ENCODE measurements around the gene TMEM138.

TMEM138 gene

GRCh38 chr11:61345954-61346843 lies 16.0 kb upstream of the TMEM138 start:
- H3K79me2 ChIP-seq (ENCODE audit: low read length), result no peaks in the 10 kb centered on the region
- no peaks in the 10 kb centered on the region for H3K9me2 ChIP-seq (replicated peaks; ENCODE audit: insufficient read depth, low read length)
- no peaks in the 10 kb centered on the region for H3K27me3 ChIP-seq (replicated peaks; ENCODE audit: insufficient read depth, low read length)
- H3F3A ChIP-seq (ENCODE audit: insufficient read depth, low read length), result no peaks in the 10 kb centered on the region
- DNase-seq, result no peak
- H3K4me1 ChIP-seq (ENCODE audit: low read length), result no peaks in the 10 kb centered on the region
- H3K36me3 ChIP-seq (replicated peaks; ENCODE audit: insufficient read depth, low read length), result no peaks in the 10 kb centered on the region
- H3K9me3 ChIP-seq (replicated peaks; ENCODE audit: insufficient read depth, low read length), result no peaks in the 10 kb centered on the region
- no peak overlapping the region for H3K27ac ChIP-seq (ENCODE audit: low read length)
- H3K4me2 ChIP-seq (ENCODE audit: low read depth, low read length), result no peak overlapping the region
- H3K4me3 ChIP-seq (ENCODE audit: low read length), result no peak overlapping the region
- no peak overlapping the region for H3K9ac ChIP-seq (ENCODE audit: low read length)
- no peaks in the 10 kb centered on the region for H4K20me1 ChIP-seq (ENCODE audit: insufficient read depth, low read length)
- H2AFZ ChIP-seq (ENCODE audit: low read length), result no peak overlapping the region
- no peak for TF ChIP-seq EZH2 (optimal IDR thresholded peaks at IDR 0.05; ENCODE audit: low read depth, low read length)
- TF ChIP-seq EZH2phosphoT487 (IDR thresholded peaks at IDR 0.05; ENCODE audit: low read length), result no peak
- no peak for TF ChIP-seq CTCF (IDR thresholded peaks at IDR 0.05; ENCODE audit: low read length)

- Histone ChIP-seq H3K27ac (ENCODE audit: low read length) (no peak overlapping the region), H3K79me2 (ENCODE audit: low read length) (no peaks in the 10 kb centered on the region), H2AFZ (ENCODE audit: low read length) (no peak overlapping the region), H3F3A (ENCODE audit: insufficient read depth, low read length) (no peaks in the 10 kb centered on the region), H3K4me1 (ENCODE audit: low read length) (no peaks in the 10 kb centered on the region), H3K4me2 (ENCODE audit: low read depth, low read length) (no peak overlapping the region), H3K36me3 (replicated peaks; ENCODE audit: insufficient read depth, low read length) (no peaks in the 10 kb centered on the region), H3K9me2 (replicated peaks; ENCODE audit: insufficient read depth, low read length) (no peaks in the 10 kb centered on the region), H3K9me3 (replicated peaks; ENCODE audit: insufficient read depth, low read length) (no peaks in the 10 kb centered on the region), H4K20me1 (ENCODE audit: insufficient read depth, low read length) (no peaks in the 10 kb centered on the region), H3K9ac (ENCODE audit: low read length) (no peak overlapping the region), H3K27me3 (replicated peaks; ENCODE audit: insufficient read depth, low read length) (no peaks in the 10 kb centered on the region), H3K4me3 (ENCODE audit: low read length) (no peak overlapping the region)
- TF ChIP-seq CTCF (IDR thresholded peaks at IDR 0.05; ENCODE audit: low read length) (no peak), EZH2 (optimal IDR thresholded peaks at IDR 0.05; ENCODE audit: low read depth, low read length) (no peak), EZH2phosphoT487 (IDR thresholded peaks at IDR 0.05; ENCODE audit: low read length) (no peak)
- DNase-seq, result no peak
These were observed 14.2 kb upstream of the TMEM138 start for GRCh38 chr11:61347916-61348461.

GRCh38 chr11:61349189-61349751 lies 12.9 kb upstream of the TMEM138 start:
- Histone ChIP-seq H3K9ac (ENCODE audit: low read length) (no peak overlapping the region), H3K79me2 (ENCODE audit: low read length) (no peaks in the 10 kb centered on the region)

More at GRCh38 chr11:61349189-61349751, 12.9 kb upstream of the TMEM138 start:
- Histone ChIP-seq H3F3A (ENCODE audit: insufficient read depth, low read length) (no peaks in the 10 kb centered on the region), H3K4me3 (ENCODE audit: low read length) (no peak overlapping the region), H3K9me2 (replicated peaks; ENCODE audit: insufficient read depth, low read length) (no peaks in the 10 kb centered on the region), H3K4me2 (ENCODE audit: low read depth, low read length) (no peak overlapping the region), H2AFZ (ENCODE audit: low read length) (no peak overlapping the region), H3K27ac (ENCODE audit: low read length) (no peak overlapping the region), H3K9me3 (replicated peaks; ENCODE audit: insufficient read depth, low read length) (no peaks in the 10 kb centered on the region), H3K4me1 (ENCODE audit: low read length) (no peaks in the 10 kb centered on the region), H3K36me3 (replicated peaks; ENCODE audit: insufficient read depth, low read length) (no peaks in the 10 kb centered on the region), H3K27me3 (replicated peaks; ENCODE audit: insufficient read depth, low read length) (no peaks in the 10 kb centered on the region), H4K20me1 (ENCODE audit: insufficient read depth, low read length) (no peaks in the 10 kb centered on the region)
- TF ChIP-seq EZH2phosphoT487 (IDR thresholded peaks at IDR 0.05; ENCODE audit: low read length) (no peak), EZH2 (optimal IDR thresholded peaks at IDR 0.05; ENCODE audit: low read depth, low read length) (no peak), CTCF (IDR thresholded peaks at IDR 0.05; ENCODE audit: low read length) (no peak)
- no peak for DNase-seq
